Transverse colon (tissue), 4 donors: ENCODE results near the gene MFAP4. TPM values are rescaled to one million over a fixed set of nuclear protein-coding genes. Genes with fewer than 3 reads are reported as not detected.

Experiments
- DNase-seq: peaks from one replicate; pipeline ENCODE4 v3.0.0-alpha.2; 2019
- H3K27ac ChIP-seq, 4 donors: fragments of 200-600 bp; sonication (generic); 2 replicates each; pipeline ENCODE4 v1.5.1; 2016 to 2018; ENCODE audit warnings: inconsistent platforms in 4 of 4
- H3K27me3 ChIP-seq: fragments of 200-600 bp; sonication (generic); 2 replicates; pipeline ENCODE4 v1.5.1; 2017; ENCODE audit warnings: inconsistent platforms
- H3K36me3 ChIP-seq, 4 donors: fragments of 200-600 bp; sonication (generic); 2 replicates each; pipeline ENCODE4 v1.5.1; 2017 to 2019; ENCODE audit warnings: inconsistent platforms in 4 of 4
- H3K4me1 ChIP-seq, 4 donors: fragments of 200-600 bp; sonication (generic); 2 replicates each; pipeline ENCODE4 v1.5.1; 2017 to 2020; ENCODE audit warnings: inconsistent platforms in 4 of 4
- H3K4me3 ChIP-seq, 4 donors: fragments of 200-600 bp; sonication (generic); 1 replicate in 1 of 4; 2 replicates in 3 of 4; pipeline versions ENCODE4 v1.5.1 to v1.6.1; 2017 to 2019; ENCODE audit warnings: inconsistent platforms in 4 of 4
- H3K9me3 ChIP-seq, 2 donors: fragments of 200-600 bp; sonication (generic); 2 replicates each; pipeline ENCODE4 v1.5.1; 2017 to 2019; ENCODE audit warnings: inconsistent platforms in 2 of 2
- CTCF ChIP-seq, 5 experiments: fragments of 200-600 bp in 3 of 5; fragments of 450-650 bp in 2 of 5; sonication (generic) in 3 of 5; IDR thresholded peaks; 1 replicate in 2 of 5; 2 replicates in 3 of 5; pipeline ENCODE4 v1.5.1; 2016 to 2017; ENCODE audit warnings: antibody characterized with exemption in 5 of 5, inconsistent platforms in 3 of 5, mild to moderate bottlenecking in 2 of 5, moderate library complexity in 1 of 5
- EP300 ChIP-seq: sonication (generic); formaldehyde crosslinking; IDR thresholded peaks from one replicate; pipeline ENCODE4 v1.6.1; 2017; ENCODE audit warnings: antibody characterized with exemption, low read depth
- POLR2A ChIP-seq: fragments of 450-650 bp; IDR thresholded peaks from one replicate; pipeline ENCODE4 v1.6.1; 2016; ENCODE audit warnings: antibody characterized with exemption, mild to moderate bottlenecking, moderate library complexity
- POLR2AphosphoS5 ChIP-seq, 3 donors: sonication (generic); formaldehyde crosslinking; IDR thresholded peaks; one replicate each; pipeline ENCODE4 v1.6.1; 2016; ENCODE audit warnings: antibody characterized with exemption in 3 of 3
- WGBS, 2 donors: methylation state at CpG; one replicate each; pipeline ENCODE4 v1.1.5; 2018; ENCODE audit warnings: low coverage in 1 of 2; 5-methylcytosine and 5-hydroxymethylcytosine counted together
- in situ Hi-C, 4 donors: fragments of 200-750 bp; cut with MboI; loops; one replicate each; pipeline versions ENCODE4 v1.15.0 to v1.15.1; 2017; ENCODE audit warnings: low sequenced_read_pairs in 3 of 4, low pct_ligation_motif_present in 1 of 4, low pct_unique_long_range_greater_than_20kb in 1 of 4
- intact Hi-C: fragments of 100-400 bp; cut with DNase I; formaldehyde crosslinking; loops from one replicate; pipeline ENCODE4 v1.15.1; 2023; ENCODE audit warnings: low total_unique reads
- total RNA-seq, 4 donors: library from RNA; depleted of rRNA; stranded (reverse); fragments of >200 nt; gene quantifications; one replicate each; pipeline ENCODE4 v1.1.0, GENCODE V29; 2016

The MFAP4 gene
- total RNA-seq, 4 donors from 2014 or later, result 39.7 to 67.3 (median 51.5) TPM

DNA sequence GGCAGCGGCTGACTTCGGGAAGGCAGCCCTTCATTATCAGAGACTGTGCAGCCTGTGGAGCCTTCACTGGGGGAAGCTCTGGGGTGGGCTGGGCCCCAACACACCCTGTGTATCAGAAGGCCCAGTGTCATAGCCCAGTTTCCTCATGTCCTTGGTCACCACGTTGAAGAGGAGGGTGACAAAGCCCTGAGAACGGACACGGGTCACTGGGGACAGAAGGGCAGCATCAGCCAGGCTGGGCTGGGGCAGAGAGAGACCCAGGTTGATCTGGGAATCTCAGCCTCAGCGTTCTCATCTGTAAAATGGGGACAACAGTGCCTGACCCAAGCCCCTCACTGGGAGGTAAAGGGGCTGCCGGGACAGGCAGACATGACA is 43.7 kb downstream of the MFAP4 start:
- no peaks in the 10 kb centered on the region for H3K27me3 ChIP-seq
- peaks cover 9 to 34% (median 16%) of the 10 kb centered on the region in 4 donors for H3K4me1 ChIP-seq
- DNase-seq, result no peak
- H3K27ac ChIP-seq, result no peak overlapping the region
- no peak for TF ChIP-seq CTCF (IDR thresholded peaks at IDR 0.05)
- TF ChIP-seq POLR2AphosphoS5 (IDR thresholded peaks at IDR 0.05), result no peak
- no peak for TF ChIP-seq POLR2A
- intact Hi-C loops (no loop called here), in situ Hi-C loops (no loop called here)
- H3K9me3 ChIP-seq, result no peaks in the 10 kb centered on the region
- H3K36me3 ChIP-seq, result no peaks in the 10 kb centered on the region
- 83% methylated on average over 6 of the region's 7 CpGs; no CpG with 5 or more reads in 1 of the 2 donors for WGBS, 2 donors
- no peak overlapping the region for H3K4me3 ChIP-seq

- H3K4me3 ChIP-seq, result no peak overlapping the region
- in situ Hi-C loops (no loop called here), intact Hi-C loops (no loop called here)
- H3K36me3 ChIP-seq, result no peaks in the 10 kb centered on the region
- no peaks in the 10 kb centered on the region for H3K27me3 ChIP-seq
- WGBS, 2 donors, result 61 to 86% methylated on average over 1 to 7 of the region's 7 CpGs
- H3K9me3 ChIP-seq, result no peaks in the 10 kb centered on the region
- H3K4me1 ChIP-seq, result peaks cover 9 to 29% (median 16%) of the 10 kb centered on the region in 4 donors
- no peak for DNase-seq
- TF ChIP-seq POLR2AphosphoS5 (IDR thresholded peaks at IDR 0.05) (no peak), CTCF (IDR thresholded peaks at IDR 0.05) (no peak), EP300 (no peak), POLR2A (no peak)
- H3K27ac ChIP-seq, result no peak overlapping the region
Observed at GRCh38 chr17:19342611-19343255, 44.3 kb downstream of the MFAP4 start.

DNA sequence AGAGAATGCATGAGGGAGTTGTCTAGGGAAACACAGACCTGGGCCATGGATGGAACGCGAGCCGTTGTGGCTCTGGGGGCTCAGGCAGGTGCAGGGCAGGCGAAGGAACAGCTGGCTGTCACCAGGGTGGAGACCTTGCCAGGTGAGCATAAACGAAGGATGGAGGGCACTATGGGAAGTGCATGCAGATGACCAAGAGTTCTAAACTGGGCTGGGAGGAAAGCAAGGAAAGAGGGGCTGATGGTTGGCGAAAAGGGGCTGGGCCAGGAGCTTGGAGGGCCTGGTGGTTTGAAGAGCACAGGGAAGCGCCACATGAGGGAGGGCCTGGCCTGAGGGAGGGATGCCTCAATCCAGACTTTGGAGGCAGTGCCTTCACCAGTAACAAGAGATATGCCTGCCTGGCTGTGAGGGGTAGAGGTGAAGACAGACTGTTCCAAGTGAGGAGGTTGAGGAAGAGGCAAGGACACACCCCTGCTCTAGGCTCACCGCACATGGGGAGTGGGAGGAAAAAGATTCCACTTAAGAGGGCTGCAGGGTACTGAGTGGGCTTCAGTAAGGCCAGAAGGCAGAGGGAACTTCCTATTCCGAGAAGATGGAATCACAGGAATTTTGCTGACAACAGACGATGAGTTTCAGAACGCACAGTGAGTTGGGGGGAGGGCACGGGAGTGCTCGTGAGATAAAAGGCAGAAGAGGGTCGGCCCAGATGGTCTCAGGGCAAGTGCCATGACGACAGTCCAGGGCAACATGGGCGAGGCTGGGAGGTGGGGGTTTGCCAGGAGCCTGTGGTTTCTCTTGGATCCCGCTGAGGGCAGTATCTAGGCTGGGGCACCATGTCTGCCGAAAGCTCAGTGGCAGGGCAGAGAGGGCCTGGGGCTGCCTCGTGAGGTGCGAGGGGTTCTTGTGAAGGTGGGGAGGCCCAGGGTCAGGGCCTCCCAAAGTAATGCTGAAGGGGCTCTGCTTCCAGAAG is 45.1 kb downstream of the MFAP4 start:
- in situ Hi-C loops, result no loop called here
- H3K27ac ChIP-seq, result no peak overlapping the region
- H3K27me3 ChIP-seq, result no peaks in the 10 kb centered on the region
- H3K9me3 ChIP-seq, result no peaks in the 10 kb centered on the region
- no peaks in the 10 kb centered on the region for H3K36me3 ChIP-seq
- 63 to 65% methylated on average over 6 to 20 of the region's 20 CpGs for WGBS, 2 donors
- TF ChIP-seq EP300, result no peak
- TF ChIP-seq POLR2A, result no peak
- no peak for TF ChIP-seq CTCF (IDR thresholded peaks at IDR 0.05)
- no peak for TF ChIP-seq POLR2AphosphoS5 (IDR thresholded peaks at IDR 0.05)
- H3K4me1 ChIP-seq, result peaks cover 7 to 21% (median 13%) of the 10 kb centered on the region in 4 donors
- intact Hi-C loops, result no loop called here
- DNase-seq, result no peak
- no peak overlapping the region for H3K4me3 ChIP-seq

DNA sequence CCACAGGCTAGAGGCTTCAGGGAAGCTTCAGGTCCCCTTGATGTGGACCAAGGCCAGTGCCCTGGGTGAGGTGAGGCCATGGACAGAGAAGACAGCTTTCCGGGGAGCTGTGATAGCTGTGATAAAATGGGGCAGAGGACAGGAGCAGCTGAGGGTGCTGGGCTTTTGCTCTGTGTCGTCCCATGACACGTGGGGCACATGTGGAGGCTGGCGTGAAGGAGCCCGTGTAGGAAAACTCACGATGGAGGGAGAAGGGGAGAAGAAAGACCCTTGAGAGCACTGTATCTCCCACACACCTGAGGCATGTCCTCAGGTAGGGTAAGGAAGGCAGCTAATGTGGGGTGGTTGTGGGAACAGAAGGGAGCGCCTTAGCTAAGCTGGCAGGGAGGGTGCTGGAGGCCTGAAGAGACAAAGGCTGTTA is 45.8 kb downstream of the MFAP4 start:
- Histone ChIP-seq H3K4me3 (no peak overlapping the region), H3K36me3 (no peaks in the 10 kb centered on the region), H3K27me3 (no peaks in the 10 kb centered on the region), H3K4me1 (peaks cover under 1 to 14% (median 9%) of the 10 kb centered on the region in 4 donors), H3K9me3 (no peaks in the 10 kb centered on the region), H3K27ac (no peak overlapping the region)
- DNase-seq, result no peak
- in situ Hi-C loops, result no loop called here
- no peak for TF ChIP-seq POLR2AphosphoS5 (IDR thresholded peaks at IDR 0.05)
- TF ChIP-seq POLR2A, result no peak
- no peak for TF ChIP-seq EP300
- TF ChIP-seq CTCF (IDR thresholded peaks at IDR 0.05), result no peak
- intact Hi-C loops, result no loop called here
- 77 to 80% methylated on average over 5 to 7 of the region's 7 CpGs for WGBS, 2 donors
